ENCODE measurements around the gene FARSA.

DNA sequence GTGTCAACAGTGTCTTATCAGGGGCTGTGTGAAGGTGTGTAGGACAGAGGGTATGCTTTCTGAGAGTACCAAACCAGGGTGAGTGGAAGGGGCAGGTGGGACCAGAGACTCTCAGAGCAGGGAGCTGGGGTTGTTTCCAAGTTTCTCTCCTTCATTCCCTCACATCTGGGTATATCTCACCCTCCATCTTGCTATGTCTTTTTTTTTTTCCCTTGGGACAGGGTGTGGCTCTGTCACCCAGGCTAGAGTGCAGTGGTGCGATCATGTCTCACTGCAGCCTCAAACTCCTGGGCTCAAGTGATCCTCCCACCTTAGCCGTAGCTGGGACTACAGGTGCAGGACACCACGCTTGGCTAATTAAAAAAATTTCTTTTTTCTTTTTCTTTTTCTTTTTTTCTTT, 46.5 kb upstream of the FARSA start:
- TF ChIP-seq EZH2 (IDR thresholded peaks at IDR 0.05; ENCODE audit: borderline replicate concordance, insufficient read depth, low read depth, low read length, poor library complexity, severe bottlenecking) = no peak
- TF ChIP-seq, protein P1, sequence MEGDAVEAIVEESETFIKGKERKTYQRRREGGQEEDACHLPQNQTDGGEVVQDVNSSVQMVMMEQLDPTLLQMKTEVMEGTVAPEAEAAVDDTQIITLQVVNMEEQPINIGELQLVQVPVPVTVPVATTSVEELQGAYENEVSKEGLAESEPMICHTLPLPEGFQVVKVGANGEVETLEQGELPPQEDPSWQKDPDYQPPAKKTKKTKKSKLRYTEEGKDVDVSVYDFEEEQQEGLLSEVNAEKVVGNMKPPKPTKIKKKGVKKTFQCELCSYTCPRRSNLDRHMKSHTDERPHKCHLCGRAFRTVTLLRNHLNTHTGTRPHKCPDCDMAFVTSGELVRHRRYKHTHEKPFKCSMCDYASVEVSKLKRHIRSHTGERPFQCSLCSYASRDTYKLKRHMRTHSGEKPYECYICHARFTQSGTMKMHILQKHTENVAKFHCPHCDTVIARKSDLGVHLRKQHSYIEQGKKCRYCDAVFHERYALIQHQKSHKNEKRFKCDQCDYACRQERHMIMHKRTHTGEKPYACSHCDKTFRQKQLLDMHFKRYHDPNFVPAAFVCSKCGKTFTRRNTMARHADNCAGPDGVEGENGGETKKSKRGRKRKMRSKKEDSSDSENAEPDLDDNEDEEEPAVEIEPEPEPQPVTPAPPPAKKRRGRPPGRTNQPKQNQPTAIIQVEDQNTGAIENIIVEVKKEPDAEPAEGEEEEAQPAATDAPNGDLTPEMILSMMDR (IDR thresholded peaks at IDR 0.05) = no peak

All from B cell (primary cell).